GM18519 (cell line): ENCODE data around the gene MYO5B.
"Not testable (repeated sequence)": the region's sequence is repeated elsewhere in the genome, so short reads cannot be mapped to it uniquely, and the experiment has no call there.

Experiments
- ATAC-seq: cut with Tn5 transposase; IDR thresholded peaks from one replicate; pipeline ENCODE4 v1.9.1; 2021; ENCODE audit warnings: mild to moderate bottlenecking, moderate library complexity; ENCODE audit not compliant: unreplicated experiment, low FRiP score

MYO5B gene

GRCh38 chr18:49845629-49846360 lies 349.2 kb downstream of the MYO5B start:
- no peak for ATAC-seq

GRCh38 chr18:49844903-49845302 lies 350.0 kb downstream of the MYO5B start:
- no peak for ATAC-seq

- ATAC-seq = no peak
These were observed 350.9 kb downstream of the MYO5B start for GRCh38 chr18:49843778-49844625.

GRCh38 chr18:49843131-49843530 lies 351.8 kb downstream of the MYO5B start:
- ATAC-seq = no peak

- ATAC-seq = no peak
These were observed 352.3 kb downstream of the MYO5B start for GRCh38 chr18:49842656-49843055.

- no peak for ATAC-seq
These were observed 353.4 kb downstream of the MYO5B start for GRCh38 chr18:49841236-49842217.

GRCh38 chr18:49839012-49839411 lies 355.9 kb downstream of the MYO5B start:
- ATAC-seq = no peak

GRCh38 chr18:49838381-49838780 lies 356.6 kb downstream of the MYO5B start:
- ATAC-seq = no peak

- ATAC-seq = no peak
These were observed 357.1 kb downstream of the MYO5B start for GRCh38 chr18:49837889-49838288.

- not testable (repeated sequence) for ATAC-seq
These were observed 357.6 kb downstream of the MYO5B start for GRCh38 chr18:49837316-49837835.

- ATAC-seq = no peak
These were observed 359.5 kb downstream of the MYO5B start for GRCh38 chr18:49835405-49835804.

- no peak for ATAC-seq
These were observed 360.7 kb downstream of the MYO5B start for GRCh38 chr18:49834258-49834657.

GRCh38 chr18:49833814-49834213 lies 361.1 kb downstream of the MYO5B start:
- ATAC-seq = no peak

GRCh38 chr18:49832221-49832647 lies 362.7 kb downstream of the MYO5B start:
- no peak for ATAC-seq

- ATAC-seq = no peak
These were observed 367.0 kb downstream of the MYO5B start for GRCh38 chr18:49827996-49828395.

GRCh38 chr18:49819823-49820671 lies 374.9 kb downstream of the MYO5B start:
- no peak for ATAC-seq

GRCh38 chr18:49819071-49819662 lies 375.8 kb downstream of the MYO5B start:
- ATAC-seq = no peak

- no peak for ATAC-seq
These were observed 377.0 kb downstream of the MYO5B start for GRCh38 chr18:49817947-49818346.

GRCh38 chr18:49815927-49816326 lies 379.0 kb downstream of the MYO5B start:
- no peak for ATAC-seq
